Loucy (cell line): ENCODE data around the gene CFAP53.

ENCODE experiments used
- CTCF ChIP-seq: fragments of 200-600 bp; sonication (generic); conservative IDR thresholded peaks from 2 replicates; pipeline ENCODE4 v1.5.1; 2014; ENCODE audit warnings: mild to moderate bottlenecking, antibody characterized with exemption, low read length
- EZH2phosphoT487 ChIP-seq: fragments of 200-600 bp; IDR thresholded peaks from 2 replicates; pipeline ENCODE4 v1.6.1; 2018; ENCODE audit warnings: antibody characterized with exemption, mild to moderate bottlenecking, moderate library complexity, borderline replicate concordance

DNA sequence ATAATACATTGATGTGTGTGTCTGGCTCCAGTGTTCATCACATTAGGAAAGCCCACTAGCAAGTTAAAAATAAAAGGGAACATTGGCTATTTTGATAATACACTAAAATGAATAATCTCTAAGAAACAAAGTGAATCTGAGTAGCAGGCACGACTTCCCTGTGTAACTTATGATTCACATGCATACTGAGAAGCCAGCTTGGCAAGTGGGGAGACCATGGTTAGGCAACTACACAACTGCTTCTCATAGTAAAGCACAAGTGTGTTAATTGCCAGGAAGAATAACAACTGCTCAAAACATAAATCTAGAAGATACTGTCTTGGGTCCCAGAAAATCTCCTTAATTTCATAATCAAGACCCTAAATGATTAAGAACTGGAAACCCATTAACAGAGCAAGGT lies 75.4 kb downstream of the CFAP53 start:
- TF ChIP-seq CTCF (no peak), EZH2phosphoT487 (no peak)
